Cardiac septum (tissue), 1 donor: ENCODE measurements around the gene PXDC1. TPM values are rescaled to one million over a fixed set of nuclear protein-coding genes. Genes with fewer than 3 reads are reported as not detected.
"Not testable (repeated sequence)": the region's sequence is repeated elsewhere in the genome, so short reads cannot be mapped to it uniquely, and the experiment has no call there.

Experiments used
- DNase-seq: peaks from one replicate; pipeline ENCODE4 v3.0.0-alpha.2; 2020; ENCODE audit warnings: low spot score
- intact Hi-C: fragments of 100-400 bp; cut with DNase I; formaldehyde crosslinking; loops from one replicate; pipeline ENCODE4 v1.14.0; 2022
- total RNA-seq: library from RNA; stranded (reverse); fragmentation: NEBNext Ultra II Directional; extraction: Animal tissue kit (Norgen Biotek cat#: 25700); gene quantifications from one replicate; pipeline ENCODE4 v1.2.1, GENCODE V29; 2021
- donor health status: DM: no; HTN: no; CAD: no.

Gene PXDC1
- total RNA-seq, 1 donor from 2014 or later = 31.7 TPM

DNA sequence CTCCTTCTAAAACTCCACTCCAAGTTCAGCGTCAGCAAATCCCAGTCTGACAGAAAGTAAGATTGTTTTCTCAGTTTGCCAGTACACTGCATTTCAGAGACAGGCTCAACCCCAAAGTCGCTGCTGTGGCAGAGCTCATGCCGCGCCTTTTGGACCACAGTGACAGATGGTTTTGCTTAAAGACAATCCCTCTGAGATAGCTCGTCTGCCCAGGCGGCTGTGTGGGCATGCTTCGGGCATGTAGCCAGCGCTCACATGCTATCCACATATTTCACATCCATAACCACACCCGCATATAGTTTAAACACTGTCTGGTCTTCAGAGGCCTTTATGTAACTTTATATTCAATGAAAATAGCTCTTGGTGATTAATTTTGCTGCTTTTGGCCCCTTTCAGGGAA is 14.7 kb upstream of the PXDC1 start:
- intact Hi-C loops = no loop called here

GRCh38 chr6:3765415-3765814 is 13.9 kb upstream of the PXDC1 start:
- no peak for DNase-seq
- intact Hi-C loops = no loop called here

More for the DNA sequence above, 14.7 kb upstream of the PXDC1 start:
- no peak for DNase-seq

- DNase-seq = no peak
- intact Hi-C loops = no loop called here
Observed at GRCh38 chr6:3764516-3765335, 13.2 kb upstream of the PXDC1 start.

GRCh38 chr6:3762852-3763251 is 11.3 kb upstream of the PXDC1 start:
- intact Hi-C loops = no loop called here
- no peak for DNase-seq

DNA sequence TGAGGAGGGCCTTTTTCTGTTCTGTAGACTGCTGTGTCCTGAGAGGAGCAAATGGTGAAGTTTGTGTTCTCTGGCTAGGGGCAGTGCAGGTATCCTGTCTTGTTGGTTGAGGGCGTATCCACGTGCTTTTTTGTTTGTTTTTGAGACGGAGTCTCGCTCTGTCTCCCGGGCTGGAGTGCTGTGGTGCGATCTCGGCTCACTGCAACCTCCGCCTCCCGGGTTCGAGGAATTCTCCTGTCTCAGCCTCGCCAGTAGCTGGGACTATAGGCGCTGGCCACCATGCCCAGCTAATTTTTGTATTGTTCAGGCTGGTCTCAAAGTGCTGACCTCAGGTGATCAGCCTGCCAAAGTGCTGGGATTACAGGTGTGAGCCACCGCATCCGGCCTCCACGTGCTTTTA is 10.8 kb upstream of the PXDC1 start:
- intact Hi-C loops = no loop called here
- DNase-seq = no peak

DNA sequence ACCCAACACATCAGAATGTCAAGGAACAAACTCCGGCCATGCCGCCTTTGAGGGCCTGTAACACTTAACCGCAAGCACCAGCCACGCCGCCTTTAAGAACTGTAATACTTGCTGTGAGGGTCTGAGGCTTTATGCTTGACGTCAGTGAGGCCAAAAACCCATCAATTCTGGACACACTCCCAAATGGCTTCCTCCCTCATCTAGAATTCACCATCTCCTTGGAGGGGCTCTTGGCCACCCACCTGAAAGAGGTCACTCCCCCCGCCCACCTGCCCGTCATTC is 10.4 kb upstream of the PXDC1 start:
- intact Hi-C loops = no loop called here
- no peak for DNase-seq

DNA sequence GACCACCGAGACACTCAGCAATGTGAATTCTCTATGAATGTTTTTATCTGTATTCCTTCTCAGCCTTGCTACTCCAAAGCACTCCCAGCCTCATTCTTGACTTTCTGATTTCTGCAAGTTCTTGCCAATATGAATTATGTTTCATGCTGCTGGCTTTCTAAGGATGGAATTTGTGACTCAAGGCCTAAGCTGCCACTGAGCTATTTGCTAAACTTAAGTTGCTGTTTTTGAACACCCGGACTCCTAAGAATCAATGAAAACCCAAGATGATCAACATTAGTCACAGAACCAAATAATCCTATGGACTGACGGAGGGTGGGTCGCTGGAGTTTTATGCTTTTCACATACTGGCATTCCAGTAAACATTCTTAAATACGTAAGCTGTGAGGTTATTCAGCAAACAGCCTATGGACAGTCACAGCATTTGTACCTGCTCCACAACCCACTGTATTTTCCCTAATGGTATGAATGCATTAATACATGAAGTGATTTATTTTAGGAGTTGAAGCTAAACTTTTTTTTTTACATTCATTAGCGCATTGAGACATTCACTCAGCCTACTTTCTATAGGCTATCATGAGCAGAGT is 8.2 kb upstream of the PXDC1 start:
- intact Hi-C loops = no loop called here

GRCh38 chr6:3758842-3759144 is 7.3 kb upstream of the PXDC1 start:
- intact Hi-C loops = no loop called here
- no peak for DNase-seq

More for the DNA sequence above, 8.2 kb upstream of the PXDC1 start:
- no peak for DNase-seq

DNA sequence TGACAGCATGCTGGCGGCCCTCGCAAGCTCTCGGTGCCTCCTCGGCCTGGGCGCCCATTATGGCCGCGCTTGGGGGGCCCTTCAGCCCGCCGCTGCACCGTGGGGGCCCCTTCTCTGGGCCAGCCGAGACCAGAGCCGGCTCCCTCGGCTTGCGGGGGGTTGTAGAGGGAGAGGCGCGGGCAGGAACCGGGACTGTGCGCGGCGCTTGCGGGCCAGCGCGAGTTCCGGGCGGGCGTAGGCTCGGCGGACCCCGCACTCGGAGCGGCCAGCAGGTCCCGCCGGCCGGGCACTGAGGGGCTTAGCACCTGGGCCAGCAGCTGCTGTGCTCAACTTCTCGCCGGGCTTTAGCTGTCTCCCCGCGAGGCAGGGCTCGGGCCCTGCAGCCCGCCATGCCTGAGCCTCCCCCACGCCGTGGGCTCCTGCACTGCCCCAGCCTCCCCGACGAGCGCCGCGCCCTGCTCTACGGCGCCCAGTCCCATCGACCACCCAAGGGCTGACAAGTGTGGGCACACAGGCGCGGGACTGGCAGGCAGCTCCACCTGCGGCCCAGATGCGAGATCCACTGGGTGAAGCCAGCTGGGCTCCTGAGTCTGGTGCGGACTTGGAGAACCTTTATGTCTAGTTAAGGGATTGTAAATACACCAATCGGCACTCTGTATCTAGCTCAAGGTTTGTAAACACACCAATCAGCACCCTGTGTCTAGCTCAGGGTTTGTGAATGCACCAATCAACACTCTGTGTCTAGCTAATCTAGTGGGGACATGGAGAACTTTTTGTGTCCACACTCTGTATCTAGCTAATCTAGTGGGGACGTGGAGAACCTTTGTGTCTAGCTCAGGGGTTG is 6.7 kb upstream of the PXDC1 start:
- DNase-seq, intact Hi-C loops: not testable (repeated sequence)

DNA sequence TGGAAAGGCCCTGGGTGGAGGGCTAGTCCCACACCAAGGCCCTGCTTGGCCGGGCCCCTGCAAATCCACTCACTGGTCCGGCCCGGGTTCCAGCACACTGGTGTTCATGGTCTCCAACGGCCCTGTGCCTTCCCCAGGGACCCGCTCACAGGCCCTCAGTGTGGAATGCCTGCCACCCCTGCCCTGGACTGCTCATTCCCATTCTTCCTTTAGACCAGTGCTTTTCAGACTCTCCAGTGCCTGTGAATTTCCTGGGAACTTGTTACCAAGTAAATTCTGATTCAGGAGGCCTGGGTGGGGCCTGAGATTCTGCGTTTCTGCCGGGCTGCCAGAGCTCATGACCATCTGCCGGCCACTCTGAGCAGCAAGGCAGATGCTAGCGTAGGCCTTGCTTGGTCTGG is 5.7 kb upstream of the PXDC1 start:
- DNase-seq = no peak
- intact Hi-C loops = no loop called here

GRCh38 chr6:3756546-3756945 is 5.0 kb upstream of the PXDC1 start:
- no peak for DNase-seq
- intact Hi-C loops = no loop called here

- DNase-seq = no peak
- intact Hi-C loops = no loop called here
Observed at GRCh38 chr6:3755637-3756545, 4.4 kb upstream of the PXDC1 start.

DNA sequence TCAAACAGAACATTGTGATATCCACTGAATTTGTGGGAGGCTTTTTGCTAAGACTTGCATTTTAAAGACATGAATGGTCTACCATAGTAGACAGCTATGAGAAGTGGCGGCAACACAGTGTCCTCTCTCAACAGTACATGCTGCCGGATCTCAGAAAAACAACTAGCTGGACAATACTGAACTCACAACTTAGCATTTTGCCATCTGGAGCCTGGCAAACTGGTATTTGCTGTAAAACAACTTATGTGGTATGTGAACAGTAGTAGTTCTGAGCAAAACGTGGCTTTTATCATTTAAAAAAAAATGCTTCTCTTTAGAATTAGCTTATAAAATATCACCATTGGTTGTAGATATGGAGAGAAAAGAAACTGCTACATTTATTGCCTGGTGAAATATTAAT is 3.3 kb upstream of the PXDC1 start:
- intact Hi-C loops = loop anchor here (5.0 kb wide), 1 partner anchor 58 kb away; no protein-coding TSS in a partner anchor
- no peak for DNase-seq

DNA sequence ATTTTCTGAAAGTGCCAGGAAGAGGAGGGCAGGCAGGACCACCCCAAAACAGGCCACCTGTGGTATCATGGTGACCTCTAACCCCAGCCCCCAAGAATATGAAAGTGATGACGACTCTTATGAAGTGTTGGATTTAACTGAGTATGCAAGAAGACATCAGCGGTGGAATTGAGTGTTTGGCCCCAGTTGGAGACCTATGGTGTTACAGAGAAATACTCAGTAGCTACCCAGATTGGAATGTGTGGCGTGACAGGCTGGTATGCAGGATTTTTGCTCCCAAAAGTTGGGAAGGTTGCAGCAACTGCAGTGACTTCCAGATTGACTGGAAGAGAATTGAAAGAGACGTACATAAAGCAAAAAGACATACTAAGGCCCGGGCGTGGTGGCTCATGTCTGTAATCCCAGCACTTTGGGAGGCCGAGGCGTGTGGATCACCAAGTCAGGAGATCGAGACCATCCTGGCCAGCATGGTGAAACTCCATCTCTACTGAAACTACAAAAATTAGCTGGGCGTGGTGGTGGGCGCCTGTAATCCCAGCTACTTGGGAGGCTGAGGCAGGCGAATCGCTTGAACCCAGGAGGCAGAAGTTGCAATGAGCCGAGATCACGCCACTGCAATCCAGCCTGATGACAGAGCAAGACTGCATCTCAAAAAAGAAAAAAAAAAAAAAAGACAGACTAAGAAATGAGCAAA is 2.7 kb upstream of the PXDC1 start:
- not testable (repeated sequence) for DNase-seq
- intact Hi-C loops = loop anchor here (5.0 kb wide), 1 partner anchor 58 kb away; no protein-coding TSS in a partner anchor

GRCh38 chr6:3753228-3753835 is 1.8 kb upstream of the PXDC1 start:
- intact Hi-C loops = loop anchor here (5.0 kb wide), 1 partner anchor 59 kb away; no protein-coding TSS in a partner anchor
- DNase-seq = no peak

DNA sequence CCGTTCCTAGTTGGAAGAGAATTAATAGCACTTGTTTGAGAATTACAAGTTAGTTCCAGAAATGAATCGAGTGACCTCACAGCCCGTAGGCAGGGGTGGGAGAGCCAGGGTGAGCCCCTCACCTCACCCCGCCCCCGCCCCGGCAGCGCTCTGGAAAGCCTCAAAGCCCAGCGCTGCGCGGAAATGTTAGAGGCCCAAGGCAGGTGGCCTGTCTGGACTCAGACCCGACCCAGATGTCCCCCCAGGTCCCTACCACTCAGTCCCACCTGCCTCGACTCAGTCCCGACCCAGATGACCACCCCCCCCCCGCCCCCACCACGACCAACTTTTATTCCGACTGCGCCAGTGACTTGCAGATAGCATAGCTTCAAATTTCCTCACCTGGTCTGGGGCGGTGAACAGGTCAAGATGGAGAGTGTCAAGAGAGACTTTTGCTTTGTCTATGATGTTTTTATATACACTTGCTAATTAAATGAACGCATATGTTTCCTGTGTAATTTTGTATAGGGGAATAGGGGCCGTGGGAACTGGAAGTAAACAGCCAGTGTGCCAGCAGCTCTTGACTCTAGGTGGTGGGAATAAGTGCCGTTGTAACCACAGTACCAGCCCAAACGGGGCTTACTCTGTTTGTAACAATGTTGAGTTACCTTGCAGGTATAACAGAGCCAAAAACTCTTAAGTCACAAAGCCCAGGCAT is 1.2 kb upstream of the PXDC1 start:
- intact Hi-C loops = loop anchor here (5.0 kb wide), 1 partner anchor 60 kb away; no protein-coding TSS in a partner anchor
- DNase-seq = no peak

- intact Hi-C loops = loop anchor here (2.0 to 5.0 kb wide), 2 partner anchors 60 to 75 kb away; no protein-coding TSS in a partner anchor
- DNase-seq = peak; percentile 94
Observed at GRCh38 chr6:3751730-3752530, 417 bp upstream of the PXDC1 start.
